Stimulated activated CD8-positive, alpha-beta memory T cell treated with anti-CD3 and anti-CD28 coated beads, Interleukin-2, amount 100 ng/mL, for 48 hours (primary cell): ENCODE data around the gene MORN3.

ENCODE experiments used
- DNase-seq, 2 donors: peaks; one replicate each; pipeline ENCODE4 v3.0.0-alpha.2; 2020; ENCODE audit warnings: low read depth in 2 of 2

Gene MORN3

GRCh38 chr12:121602766-121603165 lies 66.7 kb downstream of the MORN3 start:
- no peak for DNase-seq

- no peak for DNase-seq
Observed at GRCh38 chr12:121600702-121601336, 68.6 kb downstream of the MORN3 start.
